HEK293 (cell line): Measurements from ENCODE around the gene PKDCC.

Experiments
- CTCF ChIA-PET: fragments of 350-600 bp; formaldehyde crosslinking; extraction: SDS; loops from one replicate; lab custom pipeline; 2021; ENCODE audit warnings: antibody characterized with exemption; lab: Yijun Ruan, JAX
- POLR2A ChIA-PET: fragments of 300-600 bp; formaldehyde crosslinking; extraction: SDS; loops from one replicate; lab custom pipeline; 2020; ENCODE audit warnings: antibody characterized with exemption, inconsistent platforms; lab: Yijun Ruan, JAX
- H3K27ac ChIP-seq: fragments of 200-500 bp; sonication (Bioruptor generic); 2 replicates; pipeline ENCODE4 v1.5.1; 2014; ENCODE audit warnings: low read depth, low read length, control low read depth, inconsistent platforms; ENCODE audit errors: extremely low read depth
- H3K36me3 ChIP-seq, 2 experiments: fragments of 200-500 bp in 1 of 2; sonication (Bioruptor generic) in 1 of 2; 1 replicate in 1 of 2; 2 replicates in 1 of 2; pipeline ENCODE4 v1.5.1; 2014 to 2017; ENCODE audit warnings: inconsistent platforms in 2 of 2, low read length in 2 of 2; ENCODE audit not compliant: control insufficient read depth in 2 of 2, insufficient read depth in 1 of 2
- H3K4me1 ChIP-seq: fragments of 200-500 bp; sonication (Bioruptor generic); 2 replicates; pipeline ENCODE4 v1.5.1; 2014; ENCODE audit warnings: mild to moderate bottlenecking, low read length, inconsistent platforms; ENCODE audit not compliant: control insufficient read depth, insufficient read depth
- H3K4me3 ChIP-seq: 2 replicates; pipeline ENCODE4 v1.5.1; 2011; ENCODE audit warnings: low read depth, mild to moderate bottlenecking, control low read depth, low read length, moderate library complexity
- H3K9me3 ChIP-seq: fragments of 200-500 bp; sonication (Bioruptor generic); 2 replicates; pipeline ENCODE4 v1.5.1; 2014; ENCODE audit warnings: low read depth, low read length, inconsistent platforms; ENCODE audit not compliant: control insufficient read depth, insufficient read depth
- AEBP2 ChIP-seq: fragments of 450-650 bp; formaldehyde crosslinking; IDR thresholded peaks from 2 replicates; pipeline ENCODE4 v1.5.1; 2016; ENCODE audit warnings: missing biosample characterization, missing genetic modification characterization, borderline replicate concordance
- GFI1B ChIP-seq: fragments of 450-650 bp; formaldehyde crosslinking; IDR thresholded peaks from 2 replicates; pipeline ENCODE4 v1.5.1; 2016; ENCODE audit warnings: missing biosample characterization, missing genetic modification characterization
- GLI4 ChIP-seq: fragments of 450-650 bp; formaldehyde crosslinking; IDR thresholded peaks from 2 replicates; pipeline ENCODE4 v1.5.1; 2016; ENCODE audit warnings: missing biosample characterization, missing genetic modification characterization
- KLF8 ChIP-seq: fragments of 450-650 bp; formaldehyde crosslinking; IDR thresholded peaks from 2 replicates; pipeline ENCODE4 v1.5.1; 2016; ENCODE audit warnings: missing biosample characterization, missing genetic modification characterization
- MYNN ChIP-seq: fragments of 450-650 bp; formaldehyde crosslinking; IDR thresholded peaks from 2 replicates; pipeline ENCODE4 v1.5.1; 2016; ENCODE audit warnings: missing biosample characterization, missing genetic modification characterization, borderline replicate concordance
- OSR2 ChIP-seq: fragments of 450-650 bp; formaldehyde crosslinking; IDR thresholded peaks from 2 replicates; pipeline ENCODE4 v1.5.1; 2016; ENCODE audit warnings: missing biosample characterization, missing genetic modification characterization
- PRDM4 ChIP-seq: fragments of 450-650 bp; formaldehyde crosslinking; IDR thresholded peaks from 2 replicates; pipeline ENCODE4 v1.5.1; 2017; ENCODE audit warnings: missing biosample characterization, missing genetic modification characterization
- ZBTB1 ChIP-seq: fragments of 450-650 bp; formaldehyde crosslinking; IDR thresholded peaks from 2 replicates; pipeline ENCODE4 v1.5.1; 2016; ENCODE audit warnings: missing biosample characterization, missing genetic modification characterization
- ZFP41 ChIP-seq: fragments of 450-650 bp; formaldehyde crosslinking; IDR thresholded peaks from 2 replicates; pipeline ENCODE4 v1.5.1; 2016; ENCODE audit warnings: missing biosample characterization, missing genetic modification characterization, borderline replicate concordance
- ZNF311 ChIP-seq: fragments of 450-650 bp; formaldehyde crosslinking; IDR thresholded peaks from 2 replicates; pipeline ENCODE4 v1.5.1; 2017; ENCODE audit warnings: missing biosample characterization, missing genetic modification characterization, borderline replicate concordance
- ZNF416 ChIP-seq: fragments of 450-650 bp; formaldehyde crosslinking; IDR thresholded peaks from 2 replicates; pipeline ENCODE4 v1.5.1; 2016; ENCODE audit warnings: missing biosample characterization, missing genetic modification characterization
- ZNF488 ChIP-seq: fragments of 450-650 bp; formaldehyde crosslinking; IDR thresholded peaks from 2 replicates; pipeline ENCODE4 v1.5.1; 2016; ENCODE audit warnings: missing biosample characterization, missing genetic modification characterization
- ZNF514 ChIP-seq: fragments of 450-650 bp; formaldehyde crosslinking; IDR thresholded peaks from 2 replicates; pipeline ENCODE4 v1.5.1; 2016; ENCODE audit warnings: missing biosample characterization, missing genetic modification characterization
- ZNF629 ChIP-seq: fragments of 450-650 bp; formaldehyde crosslinking; IDR thresholded peaks from 2 replicates; pipeline ENCODE4 v1.5.1; 2017; ENCODE audit warnings: missing biosample characterization, missing genetic modification characterization
- ZNF639 ChIP-seq: fragments of 450-650 bp; formaldehyde crosslinking; IDR thresholded peaks from 2 replicates; pipeline ENCODE4 v1.5.1; 2016; ENCODE audit warnings: missing biosample characterization, missing genetic modification characterization
- ZNF670 ChIP-seq: fragments of 450-650 bp; formaldehyde crosslinking; IDR thresholded peaks from 2 replicates; pipeline ENCODE4 v1.5.1; 2016; ENCODE audit warnings: missing biosample characterization, missing genetic modification characterization, low read depth
- TF ChIP-seq, protein P1 (sequence below): fragments of 450-650 bp; formaldehyde crosslinking; IDR thresholded peaks from 2 replicates; pipeline ENCODE4 v1.5.1; 2016; ENCODE audit warnings: missing biosample characterization, missing genetic modification characterization
- TF ChIP-seq, protein P2 (sequence below): fragments of 450-650 bp; formaldehyde crosslinking; IDR thresholded peaks from 2 replicates; pipeline ENCODE4 v1.5.1; 2016; ENCODE audit warnings: missing biosample characterization, missing genetic modification characterization
- TF ChIP-seq, protein P3 (sequence below): fragments of 450-650 bp; formaldehyde crosslinking; IDR thresholded peaks from 2 replicates; pipeline ENCODE4 v1.5.1; 2016; ENCODE audit warnings: missing biosample characterization, missing genetic modification characterization

Gene PKDCC

GRCh38 chr2:42085706-42086487 lies 38.1 kb downstream of the PKDCC start:
- ChIA-PET POLR2A (no interaction called here), CTCF (interaction anchor here (0.6 to 13.0 kb wide), 34 partner anchors 8 to 476 kb away, joined by 3 to 369 read pairs (median 4); no protein-coding TSS in a partner anchor)
- Histone ChIP-seq H3K4me1 (peaks cover 9% of the 10 kb centered on the region), H3K4me3 (no peak overlapping the region), H3K27ac (no peak overlapping the region), H3K36me3 (no peaks in the 10 kb centered on the region), H3K9me3 (no peaks in the 10 kb centered on the region)
- no peak for TF ChIP-seq ZNF311 (tag by site-specific recombination)
- TF ChIP-seq KLF8 (tag by site-specific recombination): no peak
- TF ChIP-seq ZNF416: no peak
- TF ChIP-seq ZFP41 (tag by site-specific recombination): no peak
- TF ChIP-seq, protein P1, sequence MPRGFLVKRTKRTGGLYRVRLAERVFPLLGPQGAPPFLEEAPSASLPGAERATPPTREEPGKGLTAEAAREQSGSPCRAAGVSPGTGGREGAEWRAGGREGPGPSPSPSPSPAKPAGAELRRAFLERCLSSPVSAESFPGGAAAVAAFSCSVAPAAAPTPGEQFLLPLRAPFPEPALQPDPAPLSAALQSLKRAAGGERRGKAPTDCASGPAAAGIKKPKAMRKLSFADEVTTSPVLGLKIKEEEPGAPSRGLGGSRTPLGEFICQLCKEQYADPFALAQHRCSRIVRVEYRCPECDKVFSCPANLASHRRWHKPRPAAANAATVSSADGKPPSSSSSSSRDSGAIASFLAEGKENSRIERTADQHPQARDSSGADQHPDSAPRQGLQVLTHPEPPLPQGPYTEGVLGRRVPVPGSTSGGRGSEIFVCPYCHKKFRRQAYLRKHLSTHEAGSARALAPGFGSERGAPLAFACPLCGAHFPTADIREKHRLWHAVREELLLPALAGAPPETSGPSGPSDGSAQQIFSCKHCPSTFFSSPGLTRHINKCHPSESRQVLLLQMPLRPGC (tag by site-specific recombination): no peak
- no peak for TF ChIP-seq PRDM4 (tag by site-specific recombination)

DNA sequence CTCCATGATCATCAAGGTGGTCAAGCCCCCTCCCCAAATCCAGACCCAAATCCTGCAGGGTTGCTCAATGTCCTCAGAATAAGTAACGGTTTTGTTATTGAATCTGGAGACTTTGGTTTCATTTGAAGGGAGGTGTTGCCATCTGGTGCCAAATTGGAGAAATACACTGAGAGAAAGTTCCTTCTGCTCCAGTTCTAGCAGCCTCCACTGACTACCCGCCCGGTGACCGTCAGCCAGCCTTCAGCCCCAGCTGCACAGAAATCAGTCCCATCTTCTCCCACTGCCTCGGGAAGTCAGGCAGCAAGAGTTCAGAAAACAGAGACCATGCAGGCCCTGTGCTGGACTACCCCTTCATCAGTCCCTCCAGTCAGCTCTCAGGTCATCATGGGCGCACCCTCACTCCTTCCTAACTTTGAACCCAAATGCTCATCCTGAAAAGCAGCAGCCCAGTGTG lies 38.7 kb downstream of the PKDCC start:
- H3K36me3 ChIP-seq: no peaks in the 10 kb centered on the region
- no peak overlapping the region for H3K4me3 ChIP-seq
- ChIA-PET POLR2A (no interaction called here), CTCF (interaction anchor here (0.6 to 13.0 kb wide), 41 partner anchors 9 to 594 kb away, joined by 3 to 369 read pairs (median 3); no protein-coding TSS in a partner anchor)
- H3K27ac ChIP-seq: no peak overlapping the region
- H3K4me1 ChIP-seq: peaks cover 9% of the 10 kb centered on the region
- H3K9me3 ChIP-seq: no peaks in the 10 kb centered on the region
- TF ChIP-seq ZNF514 (no peak), KLF8 (tag by site-specific recombination) (no peak), MYNN (tag by site-specific recombination) (no peak), ZNF670 (tag by site-specific recombination) (no peak), AEBP2 (tag by site-specific recombination) (no peak), ZNF488 (tag by site-specific recombination) (no peak), ZNF629 (no peak), GLI4 (tag by site-specific recombination) (no peak), OSR2 (tag by site-specific recombination) (no peak), GFI1B (tag by site-specific recombination) (no peak), ZNF639 (tag by site-specific recombination) (no peak), ZBTB1 (tag by site-specific recombination) (no peak)
- TF ChIP-seq, protein P2, sequence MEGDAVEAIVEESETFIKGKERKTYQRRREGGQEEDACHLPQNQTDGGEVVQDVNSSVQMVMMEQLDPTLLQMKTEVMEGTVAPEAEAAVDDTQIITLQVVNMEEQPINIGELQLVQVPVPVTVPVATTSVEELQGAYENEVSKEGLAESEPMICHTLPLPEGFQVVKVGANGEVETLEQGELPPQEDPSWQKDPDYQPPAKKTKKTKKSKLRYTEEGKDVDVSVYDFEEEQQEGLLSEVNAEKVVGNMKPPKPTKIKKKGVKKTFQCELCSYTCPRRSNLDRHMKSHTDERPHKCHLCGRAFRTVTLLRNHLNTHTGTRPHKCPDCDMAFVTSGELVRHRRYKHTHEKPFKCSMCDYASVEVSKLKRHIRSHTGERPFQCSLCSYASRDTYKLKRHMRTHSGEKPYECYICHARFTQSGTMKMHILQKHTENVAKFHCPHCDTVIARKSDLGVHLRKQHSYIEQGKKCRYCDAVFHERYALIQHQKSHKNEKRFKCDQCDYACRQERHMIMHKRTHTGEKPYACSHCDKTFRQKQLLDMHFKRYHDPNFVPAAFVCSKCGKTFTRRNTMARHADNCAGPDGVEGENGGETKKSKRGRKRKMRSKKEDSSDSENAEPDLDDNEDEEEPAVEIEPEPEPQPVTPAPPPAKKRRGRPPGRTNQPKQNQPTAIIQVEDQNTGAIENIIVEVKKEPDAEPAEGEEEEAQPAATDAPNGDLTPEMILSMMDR (tag by site-specific recombination): peak; percentile 59; the same call in 1 of the 2 replicates
- TF ChIP-seq, protein P3, sequence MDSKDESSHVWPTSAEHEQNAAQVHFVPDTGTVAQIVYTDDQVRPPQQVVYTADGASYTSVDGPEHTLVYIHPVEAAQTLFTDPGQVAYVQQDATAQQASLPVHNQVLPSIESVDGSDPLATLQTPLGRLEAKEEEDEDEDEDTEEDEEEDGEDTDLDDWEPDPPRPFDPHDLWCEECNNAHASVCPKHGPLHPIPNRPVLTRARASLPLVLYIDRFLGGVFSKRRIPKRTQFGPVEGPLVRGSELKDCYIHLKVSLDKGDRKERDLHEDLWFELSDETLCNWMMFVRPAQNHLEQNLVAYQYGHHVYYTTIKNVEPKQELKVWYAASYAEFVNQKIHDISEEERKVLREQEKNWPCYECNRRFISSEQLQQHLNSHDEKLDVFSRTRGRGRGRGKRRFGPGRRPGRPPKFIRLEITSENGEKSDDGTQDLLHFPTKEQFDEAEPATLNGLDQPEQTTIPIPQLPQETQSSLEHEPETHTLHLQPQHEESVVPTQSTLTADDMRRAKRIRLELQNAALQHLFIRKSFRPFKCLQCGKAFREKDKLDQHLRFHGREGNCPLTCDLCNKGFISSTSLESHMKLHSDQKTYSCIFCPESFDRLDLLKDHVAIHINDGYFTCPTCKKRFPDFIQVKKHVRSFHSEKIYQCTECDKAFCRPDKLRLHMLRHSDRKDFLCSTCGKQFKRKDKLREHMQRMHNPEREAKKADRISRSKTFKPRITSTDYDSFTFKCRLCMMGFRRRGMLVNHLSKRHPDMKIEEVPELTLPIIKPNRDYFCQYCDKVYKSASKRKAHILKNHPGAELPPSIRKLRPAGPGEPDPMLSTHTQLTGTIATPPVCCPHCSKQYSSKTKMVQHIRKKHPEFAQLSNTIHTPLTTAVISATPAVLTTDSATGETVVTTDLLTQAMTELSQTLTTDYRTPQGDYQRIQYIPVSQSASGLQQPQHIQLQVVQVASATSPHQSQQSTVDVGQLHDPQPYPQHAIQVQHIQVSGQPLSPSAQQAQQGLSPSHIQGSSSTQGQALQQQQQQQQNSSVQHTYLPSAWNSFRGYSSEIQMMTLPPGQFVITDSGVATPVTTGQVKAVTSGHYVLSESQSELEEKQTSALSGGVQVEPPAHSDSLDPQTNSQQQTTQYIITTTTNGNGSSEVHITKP (tag by site-specific recombination): no peak
